ENCODE results near the gene ANKRD11. TPM values are rescaled to one million over a fixed set of nuclear protein-coding genes. Genes with fewer than 3 reads are reported as not detected.
"Not testable (repeated sequence)": the region's sequence is repeated elsewhere in the genome, so short reads cannot be mapped to it uniquely, and the experiment has no call there.

Gene ANKRD11
- total and polyA plus RNA-seq, 2 donors: 51.2 to 73.3 TPM

DNA sequence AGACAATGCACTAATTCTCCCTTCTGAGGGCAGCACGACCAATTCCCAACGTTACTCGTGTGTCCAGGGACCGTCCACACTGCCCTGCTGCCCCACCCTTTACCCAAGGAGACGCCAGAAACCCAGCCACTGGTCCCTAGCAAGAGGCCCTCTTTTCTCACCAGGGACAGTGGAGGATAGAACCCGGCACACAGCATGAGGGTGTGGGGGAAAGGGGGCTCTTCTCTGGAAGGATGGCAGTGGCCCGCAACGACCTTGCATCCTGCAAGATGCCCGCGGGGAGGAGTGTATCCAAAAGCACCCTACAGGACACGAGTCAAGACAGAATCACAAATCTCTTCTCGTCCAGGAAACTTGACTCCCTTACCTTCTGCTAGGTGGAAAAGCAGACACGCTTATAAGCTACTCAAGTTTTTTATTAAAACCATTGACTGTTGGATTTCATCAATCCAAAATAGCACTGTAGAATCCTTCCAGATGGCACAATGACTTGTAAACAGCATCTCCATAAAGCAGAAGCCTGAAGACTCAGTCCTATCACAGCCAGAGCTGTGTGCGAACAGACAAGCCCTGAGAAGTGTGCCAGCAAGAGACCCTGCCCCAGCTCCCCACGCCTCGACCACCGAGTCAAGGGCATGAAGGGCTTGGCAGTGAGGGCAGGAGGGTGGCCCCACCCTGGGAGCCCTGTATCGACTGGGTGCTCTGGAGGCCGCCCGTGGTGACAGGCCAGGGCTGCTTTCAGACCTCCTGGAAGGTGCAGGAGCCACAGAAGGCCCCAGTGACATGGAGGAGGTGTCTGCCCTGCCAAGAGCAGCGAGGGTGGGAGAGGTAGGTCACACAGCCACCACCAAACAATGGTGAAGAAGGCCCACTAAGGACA is 103.8 kb downstream of the ANKRD11 start:
- no peak for DNase-seq (ENCODE audit: extremely low spot score)
- no peak overlapping the region for H3K4me3 ChIP-seq (ENCODE audit: low read depth, low read length)
- WGBS: 79% methylated on average over 21 of the region's 21 CpGs
- peaks cover 2% of the 10 kb centered on the region for H3K4me1 ChIP-seq (ENCODE audit: insufficient read depth)
- H3K36me3 ChIP-seq (ENCODE audit: insufficient read depth): no peaks in the 10 kb centered on the region
- no peak overlapping the region for H3K27ac ChIP-seq (ENCODE audit: low read depth)

DNA sequence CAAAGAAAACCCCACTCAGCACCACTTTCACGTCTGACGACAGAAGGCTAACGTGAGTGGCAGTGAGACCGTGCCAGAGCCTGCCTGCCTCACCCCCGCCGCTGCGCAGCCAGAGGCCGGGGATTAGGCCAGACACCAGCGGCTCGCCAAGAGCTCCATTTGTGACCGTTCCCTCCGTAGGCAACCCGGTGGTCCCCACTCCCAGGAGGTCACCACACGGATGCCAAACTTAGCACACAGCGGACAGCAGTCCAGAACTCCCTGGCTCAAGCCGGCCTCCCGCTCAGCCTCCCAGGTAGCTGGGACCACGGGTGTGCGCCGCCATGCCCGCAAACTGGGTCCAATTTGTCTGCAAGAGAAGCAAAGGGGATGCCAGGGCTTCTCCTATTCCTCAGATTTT is 104.6 kb downstream of the ANKRD11 start:
- H3K4me3 ChIP-seq (ENCODE audit: low read depth, low read length): no peak overlapping the region
- no peak for DNase-seq (ENCODE audit: extremely low spot score)
- no peak overlapping the region for H3K27ac ChIP-seq (ENCODE audit: low read depth)
- peaks cover 2% of the 10 kb centered on the region for H3K4me1 ChIP-seq (ENCODE audit: insufficient read depth)
- WGBS: 96% methylated on average over 21 of the region's 21 CpGs
- no peaks in the 10 kb centered on the region for H3K36me3 ChIP-seq (ENCODE audit: insufficient read depth)

GRCh38 chr16:89384282-89384681 is 106.1 kb downstream of the ANKRD11 start:
- no peak overlapping the region for H3K4me3 ChIP-seq (ENCODE audit: low read depth, low read length)
- H3K27ac ChIP-seq (ENCODE audit: low read depth): no peak overlapping the region
- H3K4me1 ChIP-seq (ENCODE audit: insufficient read depth): peaks cover 2% of the 10 kb centered on the region
- WGBS: 93% methylated on average over 12 of the region's 12 CpGs
- DNase-seq (ENCODE audit: extremely low spot score): no peak
- H3K36me3 ChIP-seq (ENCODE audit: insufficient read depth): no peaks in the 10 kb centered on the region

DNA sequence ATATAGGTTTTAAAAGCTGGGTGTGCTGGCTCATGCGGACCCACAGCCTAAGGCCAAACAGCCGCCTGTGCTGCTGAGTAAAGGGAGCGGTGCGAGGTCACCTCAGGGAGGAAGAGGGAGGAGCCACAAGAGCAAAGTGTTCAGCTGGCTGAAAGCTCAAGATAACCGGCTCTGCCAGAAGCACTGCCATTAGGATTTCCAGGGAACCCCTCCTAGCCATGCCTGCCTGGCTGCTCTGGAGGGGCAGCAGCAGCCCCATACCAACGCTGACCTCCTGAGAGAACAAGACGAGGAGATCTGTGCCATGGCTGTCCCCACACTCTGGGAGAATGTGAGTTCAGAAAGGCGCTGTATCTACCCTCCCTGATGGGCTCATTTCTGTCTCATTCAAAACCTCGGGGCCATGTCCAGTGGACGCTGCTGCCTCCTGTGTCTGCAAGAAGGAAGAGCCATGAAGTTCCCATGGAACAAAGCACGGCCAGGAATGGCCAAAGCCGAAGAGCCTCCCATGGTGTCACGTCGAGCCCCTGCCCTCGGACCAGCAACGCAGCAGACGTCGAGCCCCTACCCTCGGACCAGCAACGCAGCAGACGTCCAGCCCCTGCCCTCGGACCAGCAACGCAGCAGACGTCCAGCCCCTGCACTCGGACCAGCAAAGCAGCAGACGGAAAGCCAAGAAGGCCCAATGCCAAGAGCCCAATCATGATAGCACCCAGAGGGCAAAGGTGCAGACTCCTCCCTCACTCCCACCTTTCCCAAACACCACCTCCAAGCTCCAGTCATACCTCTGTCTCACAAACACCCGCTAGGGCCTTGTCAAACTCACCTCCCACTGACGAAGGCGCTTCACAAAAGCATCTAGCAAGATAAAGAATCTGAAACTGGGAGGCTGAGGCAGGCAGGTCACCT is 107.0 kb downstream of the ANKRD11 start:
- Histone ChIP-seq H3K4me1 (ENCODE audit: insufficient read depth) (no peaks in the 10 kb centered on the region), H3K36me3 (ENCODE audit: insufficient read depth) (no peaks in the 10 kb centered on the region), H3K27ac (ENCODE audit: low read depth) (no peak overlapping the region), H3K4me3 (ENCODE audit: low read depth, low read length) (no peak overlapping the region)
- WGBS: 63% methylated on average over 29 of the region's 29 CpGs
- DNase-seq (ENCODE audit: extremely low spot score): no peak

DNA sequence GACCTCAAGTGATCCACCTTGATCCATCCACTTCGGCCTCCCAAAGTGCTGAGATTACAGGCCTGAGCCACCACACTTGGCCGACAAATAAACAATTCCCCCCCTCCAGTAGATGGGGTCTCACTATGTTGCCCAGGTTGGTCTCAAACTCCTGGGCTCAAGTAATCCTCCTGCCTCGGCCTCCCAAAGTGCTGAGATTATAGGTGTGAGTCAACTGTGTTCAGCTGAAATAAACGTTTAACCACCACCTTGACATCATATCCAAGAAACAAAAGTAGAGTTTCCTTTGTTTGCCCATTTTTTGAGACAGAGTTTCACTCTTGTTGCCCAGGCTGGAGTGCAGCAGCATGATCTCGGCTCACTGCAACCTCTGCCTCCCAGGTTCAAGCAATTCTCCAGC is 107.8 kb downstream of the ANKRD11 start:
- not testable (repeated sequence) for H3K36me3 ChIP-seq (ENCODE audit: insufficient read depth); DNase-seq (ENCODE audit: extremely low spot score); H3K4me1 ChIP-seq (ENCODE audit: insufficient read depth); H3K27ac ChIP-seq (ENCODE audit: low read depth); H3K4me3 ChIP-seq (ENCODE audit: low read depth, low read length)
- 76% methylated on average over 5 of the region's 5 CpGs for WGBS

- H3K4me3 ChIP-seq (ENCODE audit: low read depth, low read length): no peak overlapping the region
- H3K27ac ChIP-seq (ENCODE audit: low read depth): no peak overlapping the region
- WGBS: 78% methylated on average over 14 of the region's 14 CpGs
- peaks cover 1% of the 10 kb centered on the region for H3K4me1 ChIP-seq (ENCODE audit: insufficient read depth)
- no peak for DNase-seq (ENCODE audit: extremely low spot score)
- no peaks in the 10 kb centered on the region for H3K36me3 ChIP-seq (ENCODE audit: insufficient read depth)
Measured at GRCh38 chr16:89381788-89382187, 108.6 kb downstream of the ANKRD11 start.

DNA sequence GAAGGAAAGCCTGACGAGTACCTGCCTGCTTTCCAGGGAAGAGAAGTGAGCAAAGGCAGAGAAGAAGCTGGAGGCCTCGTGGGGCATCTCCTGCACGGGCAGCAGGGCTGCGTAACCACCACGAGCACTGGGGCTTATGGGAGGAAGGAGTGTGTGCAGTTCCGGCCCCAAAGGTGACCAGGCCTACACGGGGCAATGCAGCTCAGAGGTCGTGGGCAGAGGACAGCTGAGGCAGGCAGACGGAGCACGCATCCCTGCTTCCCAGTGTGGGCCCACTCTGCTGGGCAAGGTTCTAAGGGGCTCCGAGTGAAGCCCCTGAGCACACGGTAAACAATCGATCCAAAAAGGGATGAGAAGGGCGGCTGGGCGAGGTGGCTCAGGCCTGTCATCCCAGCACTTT is 109.7 kb downstream of the ANKRD11 start:
- DNase-seq (ENCODE audit: extremely low spot score): no peak
- 88% methylated on average over 15 of the region's 15 CpGs for WGBS
- no peak overlapping the region for H3K4me3 ChIP-seq (ENCODE audit: low read depth, low read length)
- no peak overlapping the region for H3K27ac ChIP-seq (ENCODE audit: low read depth)
- H3K36me3 ChIP-seq (ENCODE audit: insufficient read depth): no peaks in the 10 kb centered on the region
- H3K4me1 ChIP-seq (ENCODE audit: insufficient read depth): peaks cover 1% of the 10 kb centered on the region

DNA sequence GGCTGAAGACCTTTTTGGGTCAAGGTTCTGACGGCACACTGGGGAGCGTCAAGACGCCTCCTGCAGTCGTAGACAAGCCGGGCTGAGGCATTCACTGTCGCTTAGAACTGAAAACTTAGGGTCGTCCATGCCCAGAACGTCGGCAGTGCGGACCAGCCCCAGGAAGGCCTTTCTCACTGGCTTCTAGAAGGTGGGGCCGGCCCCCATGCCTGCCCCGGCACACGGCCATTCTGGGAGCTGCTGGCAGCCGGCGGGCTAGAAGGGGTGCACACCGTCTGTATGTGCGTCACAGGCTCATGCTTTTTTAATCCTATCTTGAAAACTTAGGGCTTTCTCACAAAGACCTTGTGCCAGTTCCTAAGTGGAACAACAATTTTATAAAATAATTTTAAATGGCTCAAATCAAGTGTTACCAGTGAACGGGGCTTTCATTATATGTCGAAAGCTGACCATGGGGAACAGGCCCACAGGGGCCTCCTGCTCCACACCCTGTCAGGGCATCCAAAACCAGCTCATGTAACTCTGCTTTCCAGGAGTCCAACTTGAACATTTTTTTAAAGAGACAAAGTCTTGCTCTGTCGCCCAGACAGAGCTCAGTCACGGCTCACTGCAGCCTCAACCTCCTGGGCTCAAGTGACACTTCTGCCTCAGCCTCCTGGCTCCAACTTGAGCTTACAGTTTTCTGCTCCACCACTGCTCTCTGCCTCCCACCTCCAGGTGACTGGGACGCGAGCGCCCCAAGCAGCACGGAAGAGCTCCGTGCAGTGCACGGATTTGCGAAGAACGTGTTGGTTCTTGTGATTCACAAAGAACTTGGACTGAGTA is 111.2 kb downstream of the ANKRD11 start:
- no peak for DNase-seq (ENCODE audit: extremely low spot score)
- 55% methylated on average over 29 of the region's 29 CpGs for WGBS
- Histone ChIP-seq H3K4me3 (ENCODE audit: low read depth, low read length) (no peak overlapping the region), H3K27ac (ENCODE audit: low read depth) (no peak overlapping the region), H3K4me1 (ENCODE audit: insufficient read depth) (peaks cover 1% of the 10 kb centered on the region), H3K36me3 (ENCODE audit: insufficient read depth) (no peaks in the 10 kb centered on the region)

GRCh38 chr16:89377453-89377848 is 112.9 kb downstream of the ANKRD11 start:
- DNase-seq (ENCODE audit: extremely low spot score): no peak
- H3K27ac ChIP-seq (ENCODE audit: low read depth): no peak overlapping the region
- peaks cover 1% of the 10 kb centered on the region for H3K4me1 ChIP-seq (ENCODE audit: insufficient read depth)
- H3K36me3 ChIP-seq (ENCODE audit: insufficient read depth): no peaks in the 10 kb centered on the region
- WGBS: 87% methylated on average over 8 of the region's 8 CpGs
- no peak overlapping the region for H3K4me3 ChIP-seq (ENCODE audit: low read depth, low read length)

DNA sequence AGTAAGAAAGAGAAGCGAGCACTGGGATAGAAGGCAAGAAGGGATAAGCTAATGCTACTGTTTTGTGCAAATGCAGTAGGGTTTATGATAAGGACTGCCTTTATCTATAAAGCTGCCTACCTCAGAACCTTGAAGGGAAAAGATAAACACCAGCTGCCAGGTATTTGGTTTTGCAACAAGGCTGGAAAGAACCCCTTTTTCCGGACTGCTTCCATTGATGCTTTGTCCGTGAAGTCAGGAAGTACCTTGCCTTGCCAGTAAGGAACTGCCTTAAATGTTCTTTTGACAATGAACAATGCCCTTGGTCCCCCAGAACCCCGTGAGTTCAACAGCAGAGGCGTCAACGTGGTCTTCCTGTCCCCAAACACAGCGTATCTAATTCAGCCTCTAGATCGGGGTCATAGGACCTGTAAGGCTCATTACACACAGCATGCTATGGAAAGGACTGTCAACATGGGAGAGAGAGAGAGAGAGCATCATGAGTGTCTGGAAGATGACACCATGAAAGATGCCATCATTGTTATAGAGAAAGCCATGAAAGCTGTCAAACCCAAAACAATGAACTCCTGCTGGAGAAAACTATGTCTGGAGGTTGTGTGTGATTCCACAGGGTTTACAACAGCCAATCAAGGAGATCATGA is 113.4 kb downstream of the ANKRD11 start:
- H3K4me1 ChIP-seq (ENCODE audit: insufficient read depth): peaks cover 1% of the 10 kb centered on the region
- no peak for DNase-seq (ENCODE audit: extremely low spot score)
- no peak overlapping the region for H3K4me3 ChIP-seq (ENCODE audit: low read depth, low read length)
- WGBS: 88% methylated on average over 8 of the region's 8 CpGs
- no peaks in the 10 kb centered on the region for H3K36me3 ChIP-seq (ENCODE audit: insufficient read depth)
- H3K27ac ChIP-seq (ENCODE audit: low read depth): no peak overlapping the region

DNA sequence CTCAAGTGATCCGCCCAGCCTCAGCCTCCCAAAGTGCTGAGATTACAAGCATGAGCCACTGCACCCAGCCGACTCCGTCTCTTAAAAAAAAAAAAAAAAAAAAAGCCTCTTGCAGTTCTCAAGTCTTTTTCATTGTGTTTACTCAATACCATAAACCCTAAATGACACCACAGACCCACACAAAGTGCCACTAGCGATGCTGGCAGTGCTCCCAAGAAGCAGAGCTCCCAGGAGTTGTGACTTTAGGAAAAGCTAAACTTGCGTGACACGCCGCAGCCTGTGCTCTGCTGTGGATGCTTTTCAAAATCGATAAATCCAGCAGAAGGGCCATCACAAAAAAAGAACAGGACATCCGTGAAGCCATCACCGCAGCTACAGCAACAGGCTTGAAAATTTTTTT is 114.7 kb downstream of the ANKRD11 start:
- DNase-seq (ENCODE audit: extremely low spot score): no peak
- Histone ChIP-seq H3K36me3 (ENCODE audit: insufficient read depth) (no peaks in the 10 kb centered on the region), H3K4me3 (ENCODE audit: low read depth, low read length) (no peak overlapping the region), H3K4me1 (ENCODE audit: insufficient read depth) (peaks cover 1% of the 10 kb centered on the region), H3K27ac (ENCODE audit: low read depth) (no peak overlapping the region)
- 97% methylated on average over 10 of the region's 10 CpGs for WGBS

- DNase-seq (ENCODE audit: extremely low spot score): no peak
- Histone ChIP-seq H3K27ac (ENCODE audit: low read depth) (no peak overlapping the region), H3K4me1 (ENCODE audit: insufficient read depth) (peaks cover 1% of the 10 kb centered on the region), H3K36me3 (ENCODE audit: insufficient read depth) (no peaks in the 10 kb centered on the region), H3K4me3 (ENCODE audit: low read depth, low read length) (no peak overlapping the region)
- 68% methylated on average over 19 of the region's 19 CpGs for WGBS
Measured at GRCh38 chr16:89375021-89375420, 115.3 kb downstream of the ANKRD11 start.
